Epidermal melanocyte (primary cell): ENCODE results near the gene P2RX1.

Experiments
- DNase-seq: peaks from one replicate; pipeline ENCODE4 v3.0.0; 2011; ENCODE audit warnings: low spot score; ENCODE audit not compliant: insufficient read length

P2RX1 gene

GRCh38 chr17:3907483-3908216 is 8.6 kb downstream of the P2RX1 start:
- DNase-seq, result no peak

- DNase-seq, result no peak
Observed at GRCh38 chr17:3906881-3907280, 9.4 kb downstream of the P2RX1 start.

DNA sequence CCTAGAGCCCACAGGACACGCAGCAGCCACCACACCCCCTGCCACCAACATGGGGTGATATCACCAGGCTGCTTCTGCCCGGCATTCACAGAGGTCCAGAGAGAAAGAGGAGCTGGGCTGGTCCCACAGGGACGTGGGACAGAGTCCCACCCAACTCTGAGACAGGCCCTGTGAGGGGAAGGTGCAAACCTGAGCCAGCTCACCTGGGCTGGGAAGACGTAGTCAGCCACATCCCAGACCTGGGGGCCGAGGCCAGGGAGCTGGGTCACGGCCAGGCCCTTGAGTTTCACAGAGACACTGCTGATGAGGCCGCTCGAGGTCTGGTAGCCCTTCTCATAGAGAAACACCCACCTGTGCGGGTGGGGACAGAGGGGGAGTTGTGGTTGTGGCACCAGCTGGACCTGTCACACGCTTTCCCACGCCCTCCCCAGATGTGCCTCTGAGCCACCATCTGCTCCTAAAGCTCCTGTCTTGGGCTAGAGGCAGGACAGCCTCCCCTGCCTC is 11.2 kb downstream of the P2RX1 start:
- no peak for DNase-seq

DNA sequence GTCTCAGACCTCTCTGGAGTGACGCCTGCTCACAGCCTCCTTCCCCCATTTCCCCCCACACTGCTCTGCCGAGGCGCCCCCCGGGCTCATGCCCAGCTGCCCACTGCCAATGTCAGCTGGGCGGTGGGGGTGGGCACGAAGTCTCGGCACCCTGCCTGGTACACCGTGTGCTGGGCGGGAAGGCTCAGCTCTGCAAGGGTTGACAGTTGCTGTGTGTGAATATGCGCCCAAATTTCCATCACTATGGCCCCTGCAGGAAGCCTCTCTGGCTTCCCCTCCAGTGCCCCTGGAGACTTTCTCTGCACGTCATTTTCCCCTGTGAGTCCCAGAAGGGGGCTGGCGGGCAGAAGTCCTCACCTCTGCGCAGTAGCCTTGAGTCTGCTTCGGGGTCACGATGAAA is 11.8 kb downstream of the P2RX1 start:
- no peak for DNase-seq

DNA sequence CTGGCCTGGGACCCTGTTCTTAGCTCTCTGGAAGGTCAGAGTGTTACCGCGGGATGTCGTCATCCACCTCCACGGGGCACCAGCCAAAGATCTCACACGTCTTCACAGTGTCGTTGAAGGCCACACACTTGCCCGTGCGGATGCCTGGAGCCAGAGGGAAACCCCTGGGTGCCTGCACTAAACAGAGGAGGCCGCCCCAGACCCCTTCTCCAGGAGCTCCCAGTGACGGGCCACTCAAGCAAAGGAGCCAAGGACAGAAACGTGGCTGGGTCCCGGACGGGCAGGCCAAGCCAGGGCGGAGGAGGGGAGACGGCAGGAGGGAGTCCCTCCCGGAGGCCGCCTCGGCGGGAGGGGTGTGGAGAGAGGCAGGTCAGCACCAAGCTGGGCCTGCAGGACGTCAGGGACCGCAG is 12.4 kb downstream of the P2RX1 start:
- no peak for DNase-seq

GRCh38 chr17:3903051-3903825 is 13.0 kb downstream of the P2RX1 start:
- no peak for DNase-seq

GRCh38 chr17:3900646-3901045 is 15.6 kb downstream of the P2RX1 start:
- DNase-seq, result no peak

- DNase-seq, result no peak
Observed at GRCh38 chr17:3897731-3898130, 18.5 kb downstream of the P2RX1 start.

- DNase-seq, result no peak
Observed at GRCh38 chr17:3896968-3897235, 19.4 kb downstream of the P2RX1 start.

GRCh38 chr17:3896108-3896967 is 19.9 kb downstream of the P2RX1 start:
- no peak for DNase-seq

- DNase-seq, result no peak
Observed at GRCh38 chr17:3895354-3895753, 20.9 kb downstream of the P2RX1 start.

- no peak for DNase-seq
Observed at GRCh38 chr17:3894911-3895343, 21.3 kb downstream of the P2RX1 start.

- DNase-seq, result no peak
Observed at GRCh38 chr17:3894188-3894587, 22.1 kb downstream of the P2RX1 start.

DNA sequence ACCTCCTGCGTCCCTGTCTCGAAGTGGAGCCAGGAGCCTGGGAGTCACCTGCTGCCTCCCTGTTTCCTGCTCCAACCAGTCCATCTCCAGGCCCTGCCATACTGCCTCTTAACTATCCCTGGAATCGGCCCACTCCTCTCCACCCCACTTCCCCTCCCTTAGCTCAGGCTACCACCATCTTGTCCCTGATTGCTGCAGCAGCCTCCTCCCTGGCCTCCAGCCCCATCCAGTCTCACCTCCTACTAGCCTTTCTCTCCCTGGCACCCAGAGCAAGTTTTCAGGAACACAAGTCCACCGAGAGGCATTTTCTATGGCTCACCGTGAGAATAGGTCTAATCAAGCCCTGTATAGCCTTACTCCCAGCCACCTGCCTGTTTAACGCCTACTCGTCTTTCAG is 22.5 kb downstream of the P2RX1 start:
- DNase-seq, result no peak

- peak; percentile 92 for DNase-seq
Observed at GRCh38 chr17:3893003-3893719, 23.1 kb downstream of the P2RX1 start, which contains the start of gene CAMKK1. Gene CAMKK1 (minus strand): TSS chr17:3893053. CDS start chr17:3885687, 7,366 bp downstream.

DNA sequence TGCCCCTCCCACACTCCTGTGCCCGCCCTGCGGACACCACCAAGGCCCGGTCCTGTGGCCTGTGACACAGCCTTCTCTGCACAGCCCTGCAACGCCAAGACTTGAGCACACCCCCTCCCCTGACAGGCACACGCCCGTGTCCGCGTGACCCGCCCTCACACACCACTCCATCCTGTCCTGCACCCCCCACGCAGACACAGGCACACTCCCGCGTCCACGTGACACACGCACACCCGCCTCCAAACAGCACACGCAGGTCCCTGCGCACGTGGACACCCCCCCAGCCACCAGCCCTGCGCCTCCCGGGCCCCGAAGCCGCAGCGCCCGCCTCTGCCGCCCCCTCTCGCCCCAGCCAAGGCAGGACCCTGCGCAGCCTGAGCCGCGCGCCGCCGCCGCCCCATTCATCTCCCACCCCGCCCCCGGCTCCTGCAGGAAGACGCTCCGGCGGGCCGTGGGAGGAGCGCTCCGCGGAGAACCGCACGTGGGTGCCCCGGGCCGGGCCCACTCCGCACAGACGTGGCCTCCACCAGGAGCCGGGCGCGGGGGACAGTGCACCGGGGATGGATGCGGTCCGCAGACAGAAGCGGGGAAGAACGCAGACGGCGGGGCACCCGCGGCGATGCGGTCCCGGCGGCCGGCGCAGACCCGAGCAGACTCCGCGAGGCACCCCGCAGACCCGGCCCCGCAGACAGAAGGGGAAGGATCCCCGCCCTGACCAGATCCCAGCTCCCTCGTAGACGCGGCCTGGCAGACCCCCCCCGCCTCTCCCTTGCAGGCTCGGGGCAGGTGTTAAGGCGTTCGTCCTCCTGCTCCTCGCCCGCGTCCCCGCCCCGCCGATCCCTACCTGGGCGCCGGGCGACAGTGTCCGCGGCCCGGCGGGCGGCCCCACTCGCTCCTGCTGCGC is 23.9 kb downstream of the P2RX1 start:
- peak; percentile 84 for DNase-seq

DNA sequence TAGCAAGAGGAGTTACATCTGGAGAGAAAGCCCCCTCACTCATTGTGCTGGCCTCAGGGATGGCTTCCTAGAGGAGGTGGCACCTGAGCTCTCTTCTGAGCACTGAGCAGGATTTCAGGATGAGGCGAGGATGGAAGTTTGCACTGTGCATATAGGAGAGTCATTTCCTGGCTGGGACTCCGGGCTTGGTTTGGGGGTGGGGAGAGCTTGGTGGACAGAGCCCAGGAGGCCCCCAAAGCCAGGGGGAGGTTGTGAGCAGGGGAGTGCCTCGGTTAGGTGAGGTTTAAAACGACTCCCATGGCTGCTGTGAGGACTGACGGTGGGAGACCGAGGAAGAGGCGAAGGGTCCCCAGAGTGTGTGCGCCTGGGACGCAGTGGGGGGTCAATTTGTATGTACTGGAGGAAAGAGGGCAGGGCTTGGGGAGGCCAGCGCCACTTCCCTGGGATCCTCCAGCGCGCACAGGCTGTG is 24.6 kb downstream of the P2RX1 start:
- no peak for DNase-seq

DNA sequence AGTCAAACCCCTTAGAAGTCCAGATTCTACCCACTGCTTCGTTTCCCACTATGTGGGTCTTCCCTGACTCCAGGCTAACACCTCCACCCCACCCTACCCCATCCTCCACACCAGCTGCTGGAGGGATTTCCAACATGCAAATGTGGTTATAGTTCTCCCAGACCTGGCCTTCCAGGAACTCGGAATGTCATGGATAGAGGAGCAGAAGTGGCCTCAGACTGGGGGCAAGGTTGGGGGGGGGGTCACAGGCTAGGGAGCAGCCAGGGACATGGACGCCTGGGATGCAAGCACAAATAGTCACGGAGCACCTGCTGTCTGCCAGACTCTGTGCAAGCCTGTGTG is 25.4 kb downstream of the P2RX1 start:
- no peak for DNase-seq

GRCh38 chr17:3890082-3890877 is 26.0 kb downstream of the P2RX1 start:
- peak; percentile 78 for DNase-seq
